ENCODE data around the gene KCNK15.

The KCNK15 gene

DNA sequence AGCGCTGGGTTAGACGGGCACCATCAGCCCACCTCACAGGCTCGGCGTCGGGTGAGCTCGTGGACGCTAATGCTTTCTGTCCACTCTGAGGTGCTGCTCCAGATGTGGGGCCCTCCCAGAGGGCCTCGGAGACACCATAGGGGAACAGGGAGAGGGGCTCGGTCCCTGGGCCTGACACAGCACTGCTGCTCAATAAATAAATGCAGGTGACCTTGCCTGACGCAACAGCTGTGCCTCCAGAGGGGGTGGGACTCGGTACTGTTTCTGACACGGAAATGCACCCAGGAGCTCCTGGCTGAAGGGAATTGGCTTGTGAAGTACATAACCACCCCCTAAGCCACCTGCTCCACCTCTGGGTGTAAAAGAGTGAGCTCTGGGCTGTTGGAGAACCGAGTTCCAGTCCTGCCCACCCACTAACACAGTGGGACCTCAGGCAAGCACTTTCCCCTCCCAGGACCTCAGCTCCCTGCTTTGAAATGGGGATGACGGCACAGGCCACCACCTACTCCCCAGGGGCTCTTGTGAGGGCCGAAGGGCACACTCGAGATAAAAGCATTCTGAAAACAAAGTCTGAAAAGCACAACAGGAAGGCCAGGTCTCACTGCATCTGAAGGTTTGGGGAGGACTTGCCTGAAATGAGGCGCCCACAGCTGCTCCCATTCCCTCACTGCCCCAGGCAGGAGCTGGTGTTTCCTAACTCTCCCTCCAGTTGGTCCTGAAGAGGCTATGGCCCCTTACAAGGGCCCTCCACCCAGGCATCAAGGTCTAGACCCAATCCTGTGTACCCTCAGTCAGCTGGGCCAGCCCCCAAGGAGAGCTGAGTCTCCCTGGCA, 6.7 kb downstream of the KCNK15 start:
- Histone ChIP-seq H3K14ac (ENCODE audit: low read length) (no peak overlapping the region), H3K4ac (ENCODE audit: low read depth, low read length) (no peak overlapping the region), H3K79me1 (ENCODE audit: low read length) (no peaks in the 10 kb centered on the region), H2AFZ (ENCODE audit: insufficient read depth, low read length, poor library complexity) (no peak overlapping the region), H3K23ac (ENCODE audit: low read length) (no peak overlapping the region), H2BK12ac (ENCODE audit: low read length) (no peak overlapping the region), H3K4me1 (ENCODE audit: control insufficient read depth in 1 of 2, insufficient read depth in 2 of 2, low read length in 2 of 2) (no peaks in the 10 kb centered on the region), H2BK120ac (ENCODE audit: insufficient read depth, low read length, poor library complexity) (no peak overlapping the region), H3K4me2 (ENCODE audit: low read length) (no peak overlapping the region), H3K27ac (ENCODE audit: low read depth, low read length) (no peak overlapping the region), H3K9me3 (ENCODE audit: insufficient read depth, low read depth, low read length) (no peaks in the 10 kb centered on the region), H3K4me3 (ENCODE audit: low read depth, low read length) (no peak overlapping the region), H4K91ac (ENCODE audit: low read depth, low read length) (no peak overlapping the region), H2AK5ac (ENCODE audit: low read length) (no peak overlapping the region), H2BK5ac (ENCODE audit: low read depth, low read length, poor library complexity) (no peak overlapping the region), H4K8ac (ENCODE audit: low read depth, low read length) (no peak overlapping the region), H3K9ac (ENCODE audit: low read length) (no peak overlapping the region), H3K79me2 (ENCODE audit: control insufficient read depth, insufficient read depth, low read length, poor library complexity) (no peaks in the 10 kb centered on the region), H4K12ac (ENCODE audit: low read depth, low read length) (no peak overlapping the region), H3K27me3 (ENCODE audit: insufficient read depth, low read length) (no peaks in the 10 kb centered on the region), H3K18ac (ENCODE audit: low read length) (no peak overlapping the region), H3K36me3 (ENCODE audit: control insufficient read depth in 1 of 2, insufficient read depth in 2 of 2, low read length in 2 of 2) (no peaks in the 10 kb centered on the region)
- no CpG with 5 or more reads among the region's 17 CpGs for WGBS (ENCODE audit: extremely low coverage, insufficient coverage, insufficient read length)
- no peak for DNase-seq

DNA sequence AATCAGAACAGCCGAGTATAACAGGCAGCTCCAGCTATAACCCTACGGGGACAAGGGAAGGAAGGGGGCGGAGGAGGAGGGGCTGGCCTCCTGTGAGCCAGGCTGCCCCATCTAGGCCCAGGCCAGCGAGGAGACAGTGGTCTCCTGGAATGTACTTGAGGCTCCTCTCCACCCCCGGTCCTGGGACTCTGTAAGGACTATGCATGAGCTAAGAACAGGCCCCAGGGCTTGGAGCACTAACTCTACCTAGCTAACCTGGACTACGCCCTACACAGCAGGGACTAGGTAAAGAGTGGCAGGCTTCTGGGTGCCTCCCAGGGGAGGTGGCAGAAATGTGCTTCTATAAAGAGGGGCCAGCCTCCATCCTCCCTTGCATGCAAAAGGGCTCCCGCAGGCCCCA, 8.9 kb downstream of the KCNK15 start:
- Histone ChIP-seq H3K79me2 (ENCODE audit: control insufficient read depth, insufficient read depth, low read length, poor library complexity) (no peaks in the 10 kb centered on the region), H3K79me1 (ENCODE audit: low read length) (no peaks in the 10 kb centered on the region), H2BK5ac (ENCODE audit: low read depth, low read length, poor library complexity) (no peak overlapping the region), H3K27me3 (ENCODE audit: insufficient read depth, low read length) (no peaks in the 10 kb centered on the region), H3K14ac (ENCODE audit: low read length) (no peak overlapping the region), H3K4me2 (ENCODE audit: low read length) (no peak overlapping the region), H3K9me3 (ENCODE audit: insufficient read depth, low read depth, low read length) (no peaks in the 10 kb centered on the region), H4K12ac (ENCODE audit: low read depth, low read length) (no peak overlapping the region), H2AK5ac (ENCODE audit: low read length) (no peak overlapping the region), H2AFZ (ENCODE audit: insufficient read depth, low read length, poor library complexity) (no peak overlapping the region), H4K8ac (ENCODE audit: low read depth, low read length) (no peak overlapping the region), H3K27ac (ENCODE audit: low read depth, low read length) (no peak overlapping the region), H3K23ac (ENCODE audit: low read length) (no peak overlapping the region), H4K91ac (ENCODE audit: low read depth, low read length) (no peak overlapping the region), H2BK12ac (ENCODE audit: low read length) (no peak overlapping the region), H2BK120ac (ENCODE audit: insufficient read depth, low read length, poor library complexity) (no peak overlapping the region), H3K36me3 (ENCODE audit: control insufficient read depth in 1 of 2, insufficient read depth in 2 of 2, low read length in 2 of 2) (no peaks in the 10 kb centered on the region), H3K4me3 (ENCODE audit: low read depth, low read length) (no peak overlapping the region), H3K4ac (ENCODE audit: low read depth, low read length) (no peak overlapping the region), H3K4me1 (ENCODE audit: control insufficient read depth in 1 of 2, insufficient read depth in 2 of 2, low read length in 2 of 2) (no peaks in the 10 kb centered on the region), H3K18ac (ENCODE audit: low read length) (no peak overlapping the region), H3K9ac (ENCODE audit: low read length) (no peak overlapping the region)
- no peak for DNase-seq
- WGBS (ENCODE audit: extremely low coverage, insufficient coverage, insufficient read length) = no CpG with 5 or more reads among the region's 7 CpGs

DNA sequence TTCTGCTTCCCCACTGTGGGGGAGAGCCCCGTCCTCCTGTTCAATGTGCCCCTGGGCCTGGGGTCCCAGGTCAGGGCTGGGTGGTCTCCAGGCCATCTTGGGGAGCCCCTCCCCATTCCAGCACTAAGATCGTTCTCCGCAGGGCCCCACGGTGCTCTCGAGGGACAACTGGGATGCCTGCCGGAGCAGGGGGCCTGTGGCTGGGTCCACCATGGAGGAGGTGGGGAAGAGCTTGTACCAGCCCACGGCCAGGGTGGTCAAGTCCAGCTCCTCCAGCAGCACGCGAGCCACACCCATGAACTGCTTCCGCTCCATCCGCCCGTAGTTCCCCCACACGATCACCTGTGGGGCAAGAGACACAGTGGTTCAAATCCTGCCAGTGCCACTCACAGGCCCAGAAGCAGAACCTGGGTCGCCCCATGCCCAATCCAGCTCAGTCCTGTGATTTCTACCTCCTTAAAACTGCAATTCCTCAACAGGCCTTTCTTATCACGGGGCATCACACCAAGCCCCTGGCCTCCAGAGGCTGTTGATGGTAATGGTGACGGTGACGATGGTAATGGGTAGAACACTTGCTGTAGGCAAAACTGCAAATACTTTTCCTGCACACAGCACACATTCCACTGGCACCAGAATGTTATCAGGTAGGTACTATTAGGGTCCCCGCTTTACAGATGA, 10.5 kb downstream of the KCNK15 start:
- Histone ChIP-seq H3K4me1 (ENCODE audit: control insufficient read depth in 1 of 2, insufficient read depth in 2 of 2, low read length in 2 of 2) (no peaks in the 10 kb centered on the region), H3K36me3 (ENCODE audit: control insufficient read depth in 1 of 2, insufficient read depth in 2 of 2, low read length in 2 of 2) (no peaks in the 10 kb centered on the region), H3K18ac (ENCODE audit: low read length) (no peak overlapping the region), H3K9me3 (ENCODE audit: insufficient read depth, low read depth, low read length) (no peaks in the 10 kb centered on the region), H3K27ac (ENCODE audit: low read depth, low read length) (no peak overlapping the region), H3K4ac (ENCODE audit: low read depth, low read length) (no peak overlapping the region), H2BK12ac (ENCODE audit: low read length) (no peak overlapping the region), H3K9ac (ENCODE audit: low read length) (no peak overlapping the region), H2BK5ac (ENCODE audit: low read depth, low read length, poor library complexity) (no peak overlapping the region), H3K27me3 (ENCODE audit: insufficient read depth, low read length) (no peaks in the 10 kb centered on the region), H4K8ac (ENCODE audit: low read depth, low read length) (no peak overlapping the region), H3K4me3 (ENCODE audit: low read depth, low read length) (no peak overlapping the region), H4K91ac (ENCODE audit: low read depth, low read length) (no peak overlapping the region), H2AFZ (ENCODE audit: insufficient read depth, low read length, poor library complexity) (no peak overlapping the region), H2AK5ac (ENCODE audit: low read length) (no peak overlapping the region), H3K79me1 (ENCODE audit: low read length) (no peaks in the 10 kb centered on the region), H2BK120ac (ENCODE audit: insufficient read depth, low read length, poor library complexity) (no peak overlapping the region), H3K23ac (ENCODE audit: low read length) (no peak overlapping the region), H3K14ac (ENCODE audit: low read length) (no peak overlapping the region), H3K4me2 (ENCODE audit: low read length) (no peak overlapping the region), H4K12ac (ENCODE audit: low read depth, low read length) (no peak overlapping the region), H3K79me2 (ENCODE audit: control insufficient read depth, insufficient read depth, low read length, poor library complexity) (no peaks in the 10 kb centered on the region)
- WGBS (ENCODE audit: extremely low coverage, insufficient coverage, insufficient read length) = no CpG with 5 or more reads among the region's 18 CpGs
- DNase-seq = no peak

DNA sequence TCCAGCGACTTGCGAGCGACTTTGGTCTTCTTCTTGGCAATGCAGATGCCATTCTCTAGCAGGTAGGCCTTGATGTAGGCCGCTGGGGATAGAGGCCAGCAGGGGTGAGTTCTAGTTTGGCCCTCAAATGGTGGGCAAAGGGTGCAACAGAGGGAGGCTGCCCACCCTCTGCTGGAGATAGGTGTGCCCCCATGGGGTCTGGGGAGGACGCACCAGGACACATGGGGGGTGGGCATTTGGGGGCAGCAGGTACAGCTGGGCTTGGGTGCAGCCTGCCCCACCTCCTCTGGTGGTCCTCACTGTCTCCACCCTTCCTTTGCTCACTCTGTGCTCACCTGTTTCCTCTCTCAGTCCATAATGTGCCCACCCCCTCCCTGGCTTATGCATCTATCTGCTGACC, 11.3 kb downstream of the KCNK15 start:
- DNase-seq = no peak
- Histone ChIP-seq H3K36me3 (ENCODE audit: control insufficient read depth in 1 of 2, insufficient read depth in 2 of 2, low read length in 2 of 2) (no peaks in the 10 kb centered on the region), H3K9ac (ENCODE audit: low read length) (no peak overlapping the region), H4K12ac (ENCODE audit: low read depth, low read length) (no peak overlapping the region), H4K8ac (ENCODE audit: low read depth, low read length) (no peak overlapping the region), H4K91ac (ENCODE audit: low read depth, low read length) (no peak overlapping the region), H3K27me3 (ENCODE audit: insufficient read depth, low read length) (no peaks in the 10 kb centered on the region), H3K4me1 (ENCODE audit: control insufficient read depth in 1 of 2, insufficient read depth in 2 of 2, low read length in 2 of 2) (peaks cover 0 to 1% of the 10 kb centered on the region in 2 experiments), H3K4ac (ENCODE audit: low read depth, low read length) (no peak overlapping the region), H2BK5ac (ENCODE audit: low read depth, low read length, poor library complexity) (no peak overlapping the region), H2BK12ac (ENCODE audit: low read length) (no peak overlapping the region), H2AFZ (ENCODE audit: insufficient read depth, low read length, poor library complexity) (no peak overlapping the region), H3K14ac (ENCODE audit: low read length) (no peak overlapping the region), H3K27ac (ENCODE audit: low read depth, low read length) (no peak overlapping the region), H3K18ac (ENCODE audit: low read length) (no peak overlapping the region), H3K79me1 (ENCODE audit: low read length) (no peaks in the 10 kb centered on the region), H2AK5ac (ENCODE audit: low read length) (no peak overlapping the region), H3K79me2 (ENCODE audit: control insufficient read depth, insufficient read depth, low read length, poor library complexity) (no peaks in the 10 kb centered on the region), H3K23ac (ENCODE audit: low read length) (no peak overlapping the region), H3K9me3 (ENCODE audit: insufficient read depth, low read depth, low read length) (no peaks in the 10 kb centered on the region), H3K4me2 (ENCODE audit: low read length) (no peak overlapping the region), H3K4me3 (ENCODE audit: low read depth, low read length) (no peak overlapping the region), H2BK120ac (ENCODE audit: insufficient read depth, low read length, poor library complexity) (no peak overlapping the region)
- WGBS (ENCODE audit: extremely low coverage, insufficient coverage, insufficient read length) = no CpG with 5 or more reads among the region's 5 CpGs
